Mononuclear cell (primary cell): ENCODE measurements around the gene IMMP2L. TPM values are rescaled to one million over a fixed set of nuclear protein-coding genes. Genes with fewer than 3 reads are reported as not detected.

Source experiments
- H3K27me3 ChIP-seq: 2 replicates; pipeline ENCODE4 v1.6.0; 2011; ENCODE audit warnings: low read length, control low read depth; ENCODE audit not compliant: insufficient read depth
- H3K4me1 ChIP-seq: 2 replicates; pipeline ENCODE4 v1.5.1; 2011; ENCODE audit warnings: mild to moderate bottlenecking, low read length, control low read depth; ENCODE audit not compliant: insufficient read depth
- H3K4me3 ChIP-seq: 2 replicates; pipeline ENCODE4 v1.5.1; 2011; ENCODE audit warnings: mild to moderate bottlenecking, low read length, moderate library complexity
- H3K9me3 ChIP-seq: 2 replicates; pipeline ENCODE4 v1.5.1; 2011; ENCODE audit warnings: low read depth, mild to moderate bottlenecking, control low read depth, low read length
- total RNA-seq: library from RNA; depleted of rRNA; stranded (reverse); fragments of >200 nt; gene quantifications from one replicate; pipeline ENCODE4 v1.2.3, GENCODE V29; 2012

Gene IMMP2L
- total RNA-seq, 1 donor = 14.6 TPM

DNA sequence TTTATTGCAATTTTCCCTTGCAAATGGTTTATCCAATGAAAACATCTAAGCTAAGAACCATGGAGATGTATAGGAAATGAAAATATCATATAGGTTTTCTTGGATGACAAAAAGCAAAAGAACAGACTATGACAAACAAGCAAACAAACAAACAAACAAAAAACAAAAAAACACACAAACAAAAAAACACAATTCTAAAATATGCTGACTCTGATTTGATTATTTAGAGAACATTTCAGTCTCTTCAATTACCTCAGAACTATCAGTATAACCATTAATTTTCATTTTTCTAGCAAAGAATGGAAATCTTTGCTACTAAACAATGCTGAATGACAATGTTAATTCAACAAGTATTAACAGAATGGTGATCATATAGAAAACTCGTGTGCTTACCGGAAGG lies 840.9 kb downstream of the IMMP2L start:
- Histone ChIP-seq H3K27me3 (no peaks in the 10 kb centered on the region), H3K9me3 (no peaks in the 10 kb centered on the region), H3K4me3 (no peak overlapping the region), H3K4me1 (no peaks in the 10 kb centered on the region)

GRCh38 chr7:110720626-110721025 lies 841.7 kb downstream of the IMMP2L start:
- H3K9me3 ChIP-seq = no peaks in the 10 kb centered on the region
- no peaks in the 10 kb centered on the region for H3K4me1 ChIP-seq
- H3K27me3 ChIP-seq = no peaks in the 10 kb centered on the region
- no peak overlapping the region for H3K4me3 ChIP-seq

DNA sequence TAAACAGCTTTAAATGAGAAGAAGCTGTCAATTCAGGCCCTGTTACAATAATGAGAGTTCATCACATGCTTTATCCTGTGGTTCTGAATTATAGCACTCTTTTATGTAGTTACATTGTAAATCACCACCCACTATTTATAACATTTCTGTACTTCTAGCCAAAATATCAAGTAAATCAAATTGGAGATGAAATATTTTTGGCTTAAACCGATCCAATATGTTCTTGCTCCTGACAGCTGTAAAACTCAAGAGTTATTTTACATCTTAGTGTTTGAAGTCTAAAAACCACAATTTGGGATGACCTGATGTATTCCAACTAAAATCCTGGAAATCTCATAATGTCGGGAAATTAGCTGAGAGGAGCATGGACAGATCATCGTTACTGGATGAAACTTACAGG lies 842.6 kb downstream of the IMMP2L start:
- Histone ChIP-seq H3K27me3 (no peaks in the 10 kb centered on the region), H3K9me3 (no peaks in the 10 kb centered on the region)

GRCh38 chr7:110718503-110719205 lies 843.6 kb downstream of the IMMP2L start:
- H3K9me3 ChIP-seq = no peaks in the 10 kb centered on the region
- H3K4me3 ChIP-seq = no peak overlapping the region
- H3K27me3 ChIP-seq = no peaks in the 10 kb centered on the region
- H3K4me1 ChIP-seq = no peaks in the 10 kb centered on the region

More for the DNA sequence above, 842.6 kb downstream of the IMMP2L start:
- H3K4me3 ChIP-seq = no peak overlapping the region
- H3K4me1 ChIP-seq = no peaks in the 10 kb centered on the region

GRCh38 chr7:110704225-110704624 lies 858.1 kb downstream of the IMMP2L start:
- no peaks in the 10 kb centered on the region for H3K4me1 ChIP-seq
- H3K27me3 ChIP-seq = no peaks in the 10 kb centered on the region
- H3K9me3 ChIP-seq = no peaks in the 10 kb centered on the region
- H3K4me3 ChIP-seq = no peak overlapping the region

DNA sequence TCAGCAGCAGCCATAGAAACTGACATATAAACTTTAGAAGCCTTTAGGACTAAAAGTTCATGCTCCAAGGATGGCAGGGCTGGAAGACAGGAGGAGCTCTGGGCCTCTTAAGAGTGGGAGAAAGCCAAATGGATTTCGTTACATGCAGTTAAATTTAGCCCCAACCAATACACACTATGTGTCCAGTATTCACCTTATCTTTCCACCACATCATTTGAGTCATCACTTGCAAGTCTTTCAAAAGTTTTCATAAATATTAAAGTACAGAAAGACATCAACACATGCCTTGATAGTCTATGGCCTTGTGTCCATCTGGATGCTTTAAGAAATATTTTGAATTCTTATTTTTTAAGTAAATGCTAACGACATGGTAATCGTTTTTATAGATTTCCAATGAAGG lies 863.7 kb downstream of the IMMP2L start:
- H3K4me3 ChIP-seq = no peak overlapping the region
- H3K27me3 ChIP-seq = no peaks in the 10 kb centered on the region
- no peaks in the 10 kb centered on the region for H3K4me1 ChIP-seq
- H3K9me3 ChIP-seq = no peaks in the 10 kb centered on the region

DNA sequence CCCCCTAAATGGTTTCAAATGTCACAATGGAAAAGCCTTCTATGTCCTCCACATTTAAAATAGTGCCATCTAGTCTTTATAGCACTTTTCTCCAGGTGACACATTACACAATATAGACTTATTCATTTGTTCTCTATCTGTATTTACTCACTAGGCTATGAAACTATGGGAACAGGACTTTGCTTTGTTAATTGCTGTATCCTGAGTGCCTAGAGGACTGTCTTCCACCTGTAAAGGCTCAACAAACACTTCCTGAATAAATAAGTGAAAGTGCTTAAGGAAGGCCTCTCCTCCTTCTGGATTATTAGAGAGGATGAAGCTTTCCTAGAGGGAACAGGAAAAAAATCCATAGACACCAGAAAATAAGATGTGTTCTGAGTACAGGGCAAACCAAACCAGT lies 868.9 kb downstream of the IMMP2L start:
- H3K4me1 ChIP-seq = no peaks in the 10 kb centered on the region
- H3K9me3 ChIP-seq = no peaks in the 10 kb centered on the region
- no peak overlapping the region for H3K4me3 ChIP-seq
- H3K27me3 ChIP-seq = no peaks in the 10 kb centered on the region

GRCh38 chr7:110688908-110689307 lies 873.4 kb downstream of the IMMP2L start:
- H3K27me3 ChIP-seq = no peaks in the 10 kb centered on the region
- H3K4me3 ChIP-seq = no peak overlapping the region
- no peaks in the 10 kb centered on the region for H3K4me1 ChIP-seq
- H3K9me3 ChIP-seq = no peaks in the 10 kb centered on the region

- Histone ChIP-seq H3K9me3 (no peaks in the 10 kb centered on the region), H3K4me1 (no peaks in the 10 kb centered on the region), H3K27me3 (no peaks in the 10 kb centered on the region), H3K4me3 (no peak overlapping the region)
These were observed 876.4 kb downstream of the IMMP2L start for GRCh38 chr7:110685899-110686298.

GRCh38 chr7:110681941-110682340 lies 880.4 kb downstream of the IMMP2L start:
- Histone ChIP-seq H3K4me3 (no peak overlapping the region), H3K27me3 (no peaks in the 10 kb centered on the region), H3K4me1 (no peaks in the 10 kb centered on the region), H3K9me3 (no peaks in the 10 kb centered on the region)

DNA sequence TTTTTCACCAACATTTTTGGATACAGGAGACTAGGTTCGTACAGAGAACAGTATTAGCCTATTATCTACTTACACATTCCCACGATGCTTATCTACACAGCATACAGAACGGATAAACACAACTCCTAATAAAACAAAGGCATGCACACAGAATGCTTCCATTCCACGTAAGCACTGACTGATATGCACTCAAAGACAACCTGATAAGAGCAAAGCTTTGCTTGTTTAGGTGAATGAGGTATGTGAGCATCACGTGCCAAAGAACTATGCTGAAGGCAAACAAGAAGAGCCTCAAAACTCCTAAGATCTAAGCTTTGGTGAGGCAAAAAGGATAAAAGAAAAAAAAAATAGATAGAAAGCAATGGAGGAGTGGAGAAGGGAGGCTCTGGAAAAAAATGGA lies 884.9 kb downstream of the IMMP2L start:
- H3K4me1 ChIP-seq = no peaks in the 10 kb centered on the region
- H3K27me3 ChIP-seq = no peaks in the 10 kb centered on the region
- H3K4me3 ChIP-seq = no peak overlapping the region
- H3K9me3 ChIP-seq = peaks cover 5% of the 10 kb centered on the region

DNA sequence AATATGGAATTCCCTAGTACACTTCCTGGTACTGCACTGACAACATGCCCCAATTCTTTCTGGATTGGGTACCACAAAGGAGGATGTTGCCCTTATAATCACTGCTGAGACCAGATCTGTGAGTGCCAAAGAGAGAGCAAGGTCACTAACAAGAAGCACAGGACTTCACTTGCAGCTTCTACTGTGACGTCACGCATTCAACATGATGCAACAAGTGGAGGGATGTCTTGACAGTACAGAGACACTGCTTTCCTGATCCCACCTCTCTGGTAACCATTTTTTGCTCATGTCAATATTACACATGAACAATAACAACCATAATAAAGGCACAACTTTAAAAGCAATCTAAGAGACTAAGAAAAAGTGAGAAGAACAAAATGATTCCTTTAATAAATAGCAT lies 885.5 kb downstream of the IMMP2L start:
- Histone ChIP-seq H3K27me3 (no peaks in the 10 kb centered on the region), H3K9me3 (peaks cover 5% of the 10 kb centered on the region)

GRCh38 chr7:110675383-110676103 lies 886.7 kb downstream of the IMMP2L start:
- H3K9me3 ChIP-seq = peaks cover 5% of the 10 kb centered on the region
- H3K4me3 ChIP-seq = no peak overlapping the region
- H3K27me3 ChIP-seq = no peaks in the 10 kb centered on the region
- no peaks in the 10 kb centered on the region for H3K4me1 ChIP-seq

More for the DNA sequence above, 885.5 kb downstream of the IMMP2L start:
- no peaks in the 10 kb centered on the region for H3K4me1 ChIP-seq
- no peak overlapping the region for H3K4me3 ChIP-seq

- Histone ChIP-seq H3K9me3 (peaks cover 5% of the 10 kb centered on the region), H3K4me1 (no peaks in the 10 kb centered on the region), H3K27me3 (no peaks in the 10 kb centered on the region), H3K4me3 (no peak overlapping the region)
These were observed 889.1 kb downstream of the IMMP2L start for GRCh38 chr7:110673148-110673547.

- H3K27me3 ChIP-seq = no peaks in the 10 kb centered on the region
- no peaks in the 10 kb centered on the region for H3K9me3 ChIP-seq
- no peak overlapping the region for H3K4me3 ChIP-seq
- H3K4me1 ChIP-seq = no peaks in the 10 kb centered on the region
These were observed 892.9 kb downstream of the IMMP2L start for GRCh38 chr7:110669410-110669809.

DNA sequence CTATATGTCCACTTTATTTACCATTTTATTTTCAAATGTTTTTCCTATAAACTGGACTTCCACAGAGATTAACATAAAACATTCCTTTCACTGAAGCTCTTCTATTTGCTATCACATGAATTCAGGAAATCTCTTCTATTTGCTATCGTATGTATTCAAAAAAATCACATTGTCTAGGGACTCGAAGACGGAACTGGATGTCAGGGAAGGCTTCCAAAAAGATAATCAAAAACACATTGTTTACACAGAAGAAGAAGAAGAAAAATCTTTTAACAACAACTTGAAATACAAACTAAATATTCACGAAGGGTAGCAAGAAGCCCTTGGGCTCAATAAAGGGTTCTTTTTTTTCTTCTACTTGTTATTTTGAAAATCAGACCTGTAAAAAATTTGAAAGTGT lies 897.5 kb downstream of the IMMP2L start:
- Histone ChIP-seq H3K4me1 (no peaks in the 10 kb centered on the region), H3K9me3 (no peaks in the 10 kb centered on the region), H3K4me3 (no peak overlapping the region), H3K27me3 (no peaks in the 10 kb centered on the region)
